Activated CD4-positive, alpha-beta memory T cell treated with anti-CD3 and anti-CD28 coated beads for 36 hours (primary cell): ENCODE measurements around the gene MAP3K19. TPM values are rescaled to one million over a fixed set of nuclear protein-coding genes. Genes with fewer than 3 reads are reported as not detected.

Experiments
- CTCF ChIA-PET: fragments of 350-600 bp; sonication (Branson Sonifier 250); formaldehyde crosslinking; loops from one replicate; lab custom pipeline; 2021; ENCODE audit warnings: antibody characterized with exemption, inconsistent platforms; lab: Charles Lee
- POLR2A ChIA-PET: fragments of 350-600 bp; sonication (Branson Sonifier 250); formaldehyde crosslinking; loops from one replicate; lab custom pipeline; 2021; ENCODE audit warnings: antibody characterized with exemption; lab: Charles Lee
- DNase-seq: peaks from one replicate; pipeline ENCODE4 v3.0.0-alpha.2; 2020
- H3K27ac Mint-ChIP-seq: one replicate; pipeline ENCODE4 v1.8.0; 2021; ENCODE audit warnings: mixed read lengths
- H3K27me3 Mint-ChIP-seq: one replicate; pipeline ENCODE4 v1.8.0; 2021; ENCODE audit warnings: mixed read lengths
- H3K36me3 Mint-ChIP-seq: one replicate; pipeline ENCODE4 v1.8.0; 2021; ENCODE audit warnings: mixed read lengths
- H3K4me1 Mint-ChIP-seq: one replicate; pipeline ENCODE4 v1.8.0; 2021; ENCODE audit warnings: low read depth, mixed read lengths
- H3K4me3 Mint-ChIP-seq: one replicate; pipeline ENCODE4 v1.8.0; 2021; ENCODE audit warnings: mild to moderate bottlenecking, mixed read lengths
- H3K9me3 Mint-ChIP-seq: one replicate; pipeline ENCODE4 v1.8.0; 2021; ENCODE audit warnings: mixed read lengths
- intact Hi-C: fragments of 100-400 bp; cut with micrococcal nuclease; formaldehyde crosslinking; loops from one replicate; pipeline ENCODE4 v1.15.1; 2023
- total RNA-seq, 2 experiments: library from RNA; stranded (reverse); gene quantifications; one replicate each; pipeline ENCODE4 v1.2.3, GENCODE V29; 2021

MAP3K19 gene
- total RNA-seq, 2 experiments from 2014 or later: not detected

- ChIA-PET CTCF (no interaction called here), POLR2A (no interaction called here)
- Mint-ChIP-seq H3K4me3 (no peak overlapping the region), H3K4me1 (peaks cover 17% of the 10 kb centered on the region), H3K36me3 (peaks cover 32% of the 10 kb centered on the region), H3K27ac (no peak overlapping the region), H3K9me3 (no peaks in the 10 kb centered on the region), H3K27me3 (no peaks in the 10 kb centered on the region)
- intact Hi-C loops: no loop called here
- no peak for DNase-seq
These were observed 101.2 kb downstream of the MAP3K19 start for GRCh38 chr2:134946073-134946472.

DNA sequence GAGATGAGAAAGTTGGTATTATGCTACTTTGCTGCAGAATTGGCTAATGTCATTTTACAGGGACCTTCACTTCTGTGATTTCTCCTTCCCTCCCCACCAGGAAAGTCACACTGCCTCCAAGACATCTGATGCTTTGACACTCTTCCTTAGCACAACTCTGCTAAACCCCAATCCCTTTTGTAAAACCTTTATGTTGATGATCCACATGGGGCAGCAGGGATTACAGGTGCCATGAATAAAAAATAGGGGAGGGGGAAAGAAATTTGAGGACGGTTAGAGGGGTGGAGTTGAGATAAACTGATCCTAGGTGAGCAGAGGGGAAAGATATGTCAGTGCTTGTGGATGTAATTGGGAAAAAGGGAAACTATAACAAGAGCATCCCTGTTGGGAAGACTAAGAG is 102.3 kb downstream of the MAP3K19 start:
- H3K4me1 Mint-ChIP-seq: peaks cover 13% of the 10 kb centered on the region
- ChIA-PET CTCF (no interaction called here), POLR2A (no interaction called here)
- no peaks in the 10 kb centered on the region for H3K27me3 Mint-ChIP-seq
- DNase-seq: no peak
- H3K27ac Mint-ChIP-seq: no peak overlapping the region
- peaks cover 32% of the 10 kb centered on the region for H3K36me3 Mint-ChIP-seq
- H3K9me3 Mint-ChIP-seq: no peaks in the 10 kb centered on the region
- intact Hi-C loops: no loop called here
- no peak overlapping the region for H3K4me3 Mint-ChIP-seq

GRCh38 chr2:134943540-134943939 is 103.7 kb downstream of the MAP3K19 start:
- Mint-ChIP-seq H3K4me1 (peaks cover 14% of the 10 kb centered on the region), H3K27ac (no peak overlapping the region), H3K4me3 (no peak overlapping the region), H3K36me3 (peaks cover 35% of the 10 kb centered on the region), H3K9me3 (no peaks in the 10 kb centered on the region), H3K27me3 (no peaks in the 10 kb centered on the region)
- ChIA-PET CTCF (no interaction called here), POLR2A (no interaction called here)
- DNase-seq: no peak
- intact Hi-C loops: no loop called here

GRCh38 chr2:134936691-134937090 is 110.6 kb downstream of the MAP3K19 start:
- Mint-ChIP-seq H3K9me3 (no peaks in the 10 kb centered on the region), H3K36me3 (peaks cover 24% of the 10 kb centered on the region), H3K27ac (no peak overlapping the region), H3K4me1 (peaks cover 39% of the 10 kb centered on the region), H3K27me3 (no peaks in the 10 kb centered on the region), H3K4me3 (no peak overlapping the region)
- DNase-seq: no peak
- CTCF ChIA-PET: no interaction called here
- POLR2A ChIA-PET: no interaction called here
- intact Hi-C loops: no loop called here

- Mint-ChIP-seq H3K27me3 (no peaks in the 10 kb centered on the region), H3K4me1 (peaks cover 50% of the 10 kb centered on the region), H3K27ac (no peak overlapping the region), H3K36me3 (peaks cover 17% of the 10 kb centered on the region), H3K9me3 (no peaks in the 10 kb centered on the region), H3K4me3 (no peak overlapping the region)
- no peak for DNase-seq
- ChIA-PET POLR2A (no interaction called here), CTCF (no interaction called here)
- intact Hi-C loops: no loop called here
These were observed 112.6 kb downstream of the MAP3K19 start for GRCh38 chr2:134934641-134935040.

- intact Hi-C loops: no loop called here
- H3K36me3 Mint-ChIP-seq: peaks cover 16% of the 10 kb centered on the region
- no peak overlapping the region for H3K27ac Mint-ChIP-seq
- CTCF ChIA-PET: no interaction called here
- POLR2A ChIA-PET: no interaction called here
- no peaks in the 10 kb centered on the region for H3K9me3 Mint-ChIP-seq
- peaks cover 51% of the 10 kb centered on the region for H3K4me1 Mint-ChIP-seq
- no peak for DNase-seq
- no peaks in the 10 kb centered on the region for H3K27me3 Mint-ChIP-seq
- H3K4me3 Mint-ChIP-seq: no peak overlapping the region
These were observed 113.1 kb downstream of the MAP3K19 start for GRCh38 chr2:134934150-134934549.

DNA sequence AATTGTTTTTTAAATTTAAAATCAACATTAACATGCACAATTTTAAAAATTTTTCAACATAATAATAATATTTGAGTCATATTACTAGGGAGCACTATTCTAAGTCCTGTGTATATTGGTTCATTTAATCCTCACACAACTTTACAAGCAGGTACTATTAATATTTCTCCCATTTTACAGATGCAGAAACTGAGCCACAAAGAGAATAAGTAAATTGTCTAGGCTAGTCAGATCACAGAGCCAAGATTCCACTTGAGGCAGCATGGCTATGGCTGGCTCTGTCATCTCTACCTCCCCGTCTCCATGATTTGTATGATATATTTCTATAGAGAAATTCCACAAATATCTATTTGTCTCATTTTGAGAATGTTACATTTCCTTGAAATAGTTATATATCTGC is 113.5 kb downstream of the MAP3K19 start:
- H3K27ac Mint-ChIP-seq: no peak overlapping the region
- H3K4me1 Mint-ChIP-seq: peaks cover 51% of the 10 kb centered on the region
- POLR2A ChIA-PET: no interaction called here

GRCh38 chr2:134932864-134933526 is 114.3 kb downstream of the MAP3K19 start:
- intact Hi-C loops: no loop called here
- no peak overlapping the region for H3K4me3 Mint-ChIP-seq
- CTCF ChIA-PET: no interaction called here
- no peaks in the 10 kb centered on the region for H3K9me3 Mint-ChIP-seq
- DNase-seq: no peak
- no peaks in the 10 kb centered on the region for H3K27me3 Mint-ChIP-seq
- H3K27ac Mint-ChIP-seq: no peak overlapping the region
- POLR2A ChIA-PET: no interaction called here
- H3K4me1 Mint-ChIP-seq: peaks cover 52% of the 10 kb centered on the region
- H3K36me3 Mint-ChIP-seq: peaks cover 18% of the 10 kb centered on the region

More for the DNA sequence above, 113.5 kb downstream of the MAP3K19 start:
- H3K9me3 Mint-ChIP-seq: no peaks in the 10 kb centered on the region
- DNase-seq: no peak
- CTCF ChIA-PET: no interaction called here
- H3K27me3 Mint-ChIP-seq: no peaks in the 10 kb centered on the region
- intact Hi-C loops: no loop called here
- no peak overlapping the region for H3K4me3 Mint-ChIP-seq
- peaks cover 16% of the 10 kb centered on the region for H3K36me3 Mint-ChIP-seq

- Mint-ChIP-seq H3K27ac (no peak overlapping the region), H3K9me3 (no peaks in the 10 kb centered on the region), H3K36me3 (peaks cover 13% of the 10 kb centered on the region), H3K4me1 (peaks cover 68% of the 10 kb centered on the region), H3K4me3 (no peak overlapping the region), H3K27me3 (no peaks in the 10 kb centered on the region)
- DNase-seq: no peak
- POLR2A ChIA-PET: interaction anchor here (1.0 kb wide), 1 partner anchor 9 kb away, joined by 3 read pairs; the partner anchor contains the start of gene CCNT2
- intact Hi-C loops: no loop called here
- CTCF ChIA-PET: interaction anchor here (1.9 kb wide), 1 partner anchor 467 kb away, joined by 4 read pairs; no protein-coding TSS in a partner anchor
These were observed 120.1 kb downstream of the MAP3K19 start for GRCh38 chr2:134927195-134927594.

- H3K4me3 Mint-ChIP-seq: no peak overlapping the region
These were observed 120.9 kb downstream of the MAP3K19 start for GRCh38 chr2:134926231-134926931.

GRCh38 chr2:134924912-134925311 is 122.3 kb downstream of the MAP3K19 start:
- intact Hi-C loops: no loop called here
- no peak overlapping the region for H3K4me3 Mint-ChIP-seq
- H3K27me3 Mint-ChIP-seq: no peaks in the 10 kb centered on the region
- CTCF ChIA-PET: no interaction called here
- H3K4me1 Mint-ChIP-seq: peaks cover 67% of the 10 kb centered on the region
- no peaks in the 10 kb centered on the region for H3K9me3 Mint-ChIP-seq
- no peak for DNase-seq
- H3K36me3 Mint-ChIP-seq: peaks cover 13% of the 10 kb centered on the region
- H3K27ac Mint-ChIP-seq: no peak overlapping the region
- POLR2A ChIA-PET: no interaction called here

More at GRCh38 chr2:134926231-134926931, 120.9 kb downstream of the MAP3K19 start:
- DNase-seq: no peak
- no peaks in the 10 kb centered on the region for H3K27me3 Mint-ChIP-seq
- peak overlapping the region; percentile 55 for H3K27ac Mint-ChIP-seq
- H3K9me3 Mint-ChIP-seq: no peaks in the 10 kb centered on the region
- intact Hi-C loops: no loop called here
- ChIA-PET POLR2A (interaction anchor here (1.0 kb wide), 1 partner anchor 8 kb away, joined by 3 read pairs; the partner anchor contains the start of gene CCNT2), CTCF (interaction anchor here (0.5 to 1.9 kb wide), 3 partner anchors 24 to 893 kb away, joined by 3 to 4 read pairs (median 4); no protein-coding TSS in a partner anchor)
- peaks cover 70% of the 10 kb centered on the region for H3K4me1 Mint-ChIP-seq
- peaks cover 12% of the 10 kb centered on the region for H3K36me3 Mint-ChIP-seq

GRCh38 chr2:134919341-134920210 is 127.7 kb downstream of the MAP3K19 start:
- CTCF ChIA-PET: no interaction called here
- Mint-ChIP-seq H3K9me3 (no peaks in the 10 kb centered on the region), H3K27me3 (peaks cover 5% of the 10 kb centered on the region), H3K4me1 (peaks cover 42% of the 10 kb centered on the region), H3K36me3 (peaks cover 16% of the 10 kb centered on the region), H3K27ac (peak overlapping the region; percentile 97), H3K4me3 (peak overlapping the region; percentile 90)
- peak; percentile 71 for DNase-seq
- intact Hi-C loops: loop anchor here (2.0 to 10.0 kb wide), 5 partner anchors 19 to 1065 kb away; partner anchors contain the start of gene DARS1
- POLR2A ChIA-PET: interaction anchor here (1.0 to 1.1 kb wide), 2 partner anchors 8 to 612 kb away, joined by 3 to 4 read pairs; partner anchors contain the start of genes R3HDM1 and ZRANB3
